ENCODE data around the gene HFE.
"Not testable (repeated sequence)": the region's sequence is repeated elsewhere in the genome, so short reads cannot be mapped to it uniquely, and the experiment has no call there.

The HFE gene

DNA sequence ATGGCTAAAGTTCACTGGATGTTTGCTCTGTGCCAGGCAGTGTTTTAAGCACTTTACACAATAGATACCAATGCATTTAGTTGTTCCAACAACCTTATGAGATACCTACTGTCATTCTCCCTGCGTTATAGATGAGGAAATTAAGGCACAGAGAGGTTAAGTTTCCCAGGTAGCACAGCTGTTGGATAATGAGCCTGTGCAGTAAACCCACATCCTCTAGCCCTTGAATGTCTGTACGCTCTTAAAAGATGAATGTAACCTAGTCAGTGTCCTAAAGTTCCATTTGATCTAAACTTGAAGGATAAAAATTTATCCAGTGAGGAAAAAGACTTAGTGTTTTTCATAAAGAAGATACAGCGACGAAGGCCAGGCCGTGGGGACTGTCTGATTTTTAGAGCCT lies 28.0 kb downstream of the HFE start:
- DNase-seq, result no peak

DNA sequence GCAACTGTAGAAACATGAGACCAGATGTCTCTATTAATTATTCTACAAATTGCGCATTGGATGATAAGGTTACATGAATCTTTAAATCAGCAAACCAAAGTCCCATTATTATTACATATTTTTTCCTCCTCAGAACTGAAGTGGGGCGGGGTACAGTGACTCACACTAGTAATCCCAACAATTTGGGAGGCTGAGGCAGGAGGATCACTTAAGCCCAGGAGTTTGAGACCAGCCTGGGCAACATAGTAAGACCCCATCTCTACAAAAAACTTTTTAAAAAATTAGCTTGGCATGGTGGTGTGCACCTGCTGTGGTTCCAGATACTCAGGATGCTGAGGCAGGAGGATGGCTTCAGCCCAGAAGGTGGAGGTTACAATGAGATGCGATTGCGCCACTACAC lies 29.0 kb downstream of the HFE start:
- no peak for DNase-seq

DNA sequence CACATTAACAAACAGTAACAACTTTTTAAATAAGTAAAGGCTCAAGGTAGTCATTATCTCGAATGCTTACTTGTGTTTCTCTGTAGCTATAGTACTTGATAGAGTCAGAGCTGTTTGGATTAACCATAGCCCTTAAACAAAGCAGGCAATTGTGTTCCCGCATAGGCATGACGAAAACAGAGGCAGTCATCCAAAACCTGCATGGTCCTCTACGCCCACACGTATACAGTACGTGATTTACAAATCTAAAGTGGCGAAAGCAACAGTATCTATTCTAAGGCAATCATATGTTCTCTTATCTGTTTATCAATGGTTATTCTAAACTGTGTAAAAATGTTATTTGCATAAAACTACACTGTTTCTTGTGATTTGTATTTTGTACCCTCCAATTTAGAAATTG lies 31.8 kb downstream of the HFE start:
- no peak for DNase-seq

DNA sequence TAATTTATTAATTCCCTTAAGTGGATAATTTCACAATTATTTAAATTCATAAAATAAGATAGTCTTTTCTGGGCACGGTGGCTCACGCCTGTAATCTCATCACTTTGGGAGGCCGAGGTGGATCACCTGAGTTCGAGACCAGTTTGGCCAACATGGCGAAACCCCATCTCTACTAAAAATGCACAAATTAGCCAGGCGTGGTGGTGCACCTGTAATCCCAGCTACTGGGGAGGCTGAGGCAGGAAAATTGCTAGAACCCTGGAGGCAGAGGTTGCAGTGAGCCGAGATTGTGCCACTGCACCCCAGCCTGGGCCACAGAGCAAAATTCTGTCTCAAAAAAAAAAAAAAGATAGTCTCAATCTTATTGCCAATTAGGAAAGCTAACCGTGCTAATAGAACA lies 32.9 kb downstream of the HFE start:
- DNase-seq, result not testable (repeated sequence)

DNA sequence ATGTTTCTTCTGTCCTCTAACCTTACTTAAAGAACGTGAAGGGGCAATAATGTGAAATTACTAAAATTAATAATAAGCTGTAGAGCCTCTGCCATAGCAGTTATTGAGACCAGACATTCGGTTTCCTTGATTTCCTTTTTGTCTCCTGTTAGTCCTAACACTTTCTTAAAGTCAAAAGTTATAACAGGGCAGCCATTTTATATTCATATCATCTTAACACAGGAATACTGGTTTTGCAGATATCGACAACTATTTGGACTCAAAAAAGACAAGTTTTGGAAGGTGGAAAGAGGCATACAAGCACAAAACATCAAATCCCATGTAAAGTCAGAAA lies 33.5 kb downstream of the HFE start:
- DNase-seq, result no peak

DNA sequence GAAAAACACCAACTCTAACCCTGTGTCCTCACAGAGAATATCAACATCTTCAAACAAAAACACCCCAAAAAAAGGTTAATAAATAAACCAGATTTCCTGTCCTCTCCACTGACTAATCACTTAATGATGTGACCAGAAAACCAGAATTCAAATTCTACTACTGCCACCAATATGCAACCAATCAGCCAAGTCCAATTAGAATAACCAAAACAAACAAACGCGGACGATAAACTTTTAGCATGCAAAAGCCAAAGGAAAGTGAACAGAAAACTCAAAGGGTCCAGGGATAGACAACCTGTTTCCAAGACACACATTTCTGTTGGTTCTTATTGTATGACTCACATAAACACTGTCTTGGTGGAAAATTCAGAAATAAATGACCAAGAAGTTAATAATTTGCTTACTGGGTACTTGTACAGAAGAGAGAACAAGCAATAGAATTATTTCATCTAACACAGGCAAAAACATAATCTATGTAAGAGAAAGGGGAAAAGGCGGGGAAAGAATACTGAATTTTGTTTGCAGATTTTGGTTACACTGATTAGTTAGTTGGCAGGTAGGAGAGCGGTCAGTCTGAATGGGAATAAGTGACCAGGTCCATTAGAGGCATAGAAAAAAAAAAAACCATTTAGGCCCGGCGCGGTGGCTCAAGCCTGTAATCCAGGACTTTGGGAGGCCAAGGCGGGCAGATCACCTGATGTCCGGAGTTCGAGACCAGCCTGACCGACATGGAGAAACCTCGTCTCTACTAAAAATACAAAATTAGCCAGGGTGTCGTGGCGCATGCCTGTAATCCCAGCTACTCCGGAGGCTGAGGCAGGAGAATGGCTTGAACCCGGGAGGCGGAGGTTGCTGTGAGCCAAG lies 34.1 kb downstream of the HFE start:
- DNase-seq, result no peak

DNA sequence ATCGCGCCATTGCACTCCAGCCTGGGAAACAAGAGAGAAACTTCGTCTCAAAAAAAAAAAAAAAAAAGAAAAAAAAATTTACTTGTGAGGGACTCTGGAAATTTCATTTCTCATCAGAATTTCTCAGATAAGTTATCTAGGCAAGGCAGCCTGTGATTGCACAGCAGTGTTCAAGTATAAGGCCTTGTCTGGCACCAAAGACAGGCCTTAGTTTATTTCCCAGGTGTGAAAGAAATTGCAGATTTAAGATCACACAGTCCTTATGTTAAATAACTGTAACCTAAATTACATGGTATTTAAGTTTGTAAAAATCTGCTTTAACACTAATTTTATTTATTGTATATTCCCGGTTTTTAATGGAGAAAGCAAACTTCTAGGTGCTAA lies 34.8 kb downstream of the HFE start:
- DNase-seq, result no peak

DNA sequence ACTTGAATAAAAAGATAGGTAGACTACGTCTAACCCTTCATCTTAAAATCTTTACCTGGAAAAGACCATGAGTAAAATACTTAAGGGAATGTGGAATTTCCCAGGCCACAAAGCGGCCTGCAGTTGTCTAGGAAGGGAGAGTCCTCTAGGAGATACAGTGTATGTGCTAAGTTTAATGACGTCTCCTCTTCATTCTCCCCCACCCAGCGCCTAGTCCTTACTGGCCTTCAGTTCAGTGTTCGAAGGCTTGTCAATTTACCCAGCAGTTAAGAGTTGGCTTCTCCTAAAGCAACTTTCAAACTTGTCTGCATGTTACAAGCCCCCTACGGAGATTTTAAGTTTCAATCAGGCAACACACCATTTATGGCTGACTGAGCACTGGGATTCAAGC lies 35.2 kb downstream of the HFE start:
- DNase-seq, result no peak

DNA sequence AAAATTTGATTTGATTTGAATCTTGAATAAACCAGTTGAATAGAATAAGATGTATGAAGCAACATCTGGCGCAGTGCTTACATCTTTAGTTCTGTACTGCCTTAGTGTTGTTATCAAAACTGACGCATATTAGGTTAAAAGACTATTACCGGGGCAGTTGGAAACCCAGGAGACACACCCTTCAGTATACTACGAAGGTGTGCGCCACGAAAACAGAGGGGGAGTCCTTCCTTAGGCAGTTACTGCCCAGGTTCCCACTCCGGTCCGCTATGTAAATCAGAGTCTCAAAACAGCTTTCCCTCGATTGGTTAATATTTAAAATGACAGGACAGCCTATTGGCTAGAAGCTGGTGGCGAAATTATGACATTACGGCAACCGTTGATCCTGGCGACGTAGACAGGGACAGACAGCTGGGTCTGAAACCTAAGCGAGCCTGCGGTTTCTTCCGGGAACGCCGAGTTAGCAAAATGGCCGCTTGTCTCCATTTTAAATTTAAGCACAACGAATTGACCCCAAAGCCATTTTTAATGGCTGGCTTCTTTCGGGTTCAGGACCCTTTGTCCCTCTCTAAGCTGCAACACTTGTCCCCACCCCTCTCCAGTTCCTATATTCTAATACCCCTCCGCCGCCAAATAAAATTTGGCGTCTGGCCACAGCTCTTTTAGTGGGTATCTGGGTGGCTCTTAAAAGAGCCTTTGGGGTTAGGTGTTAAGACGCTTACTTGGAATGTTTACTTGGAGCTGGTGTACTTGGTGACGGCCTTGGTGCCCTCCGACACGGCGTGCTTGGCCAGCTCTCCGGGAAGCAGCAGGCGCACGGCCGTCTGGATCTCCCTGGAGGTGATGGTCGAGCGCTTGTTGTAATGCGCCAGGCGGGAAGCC lies 35.8 kb downstream of the HFE start:
- DNase-seq, result peak; percentile 88 to 94

DNA sequence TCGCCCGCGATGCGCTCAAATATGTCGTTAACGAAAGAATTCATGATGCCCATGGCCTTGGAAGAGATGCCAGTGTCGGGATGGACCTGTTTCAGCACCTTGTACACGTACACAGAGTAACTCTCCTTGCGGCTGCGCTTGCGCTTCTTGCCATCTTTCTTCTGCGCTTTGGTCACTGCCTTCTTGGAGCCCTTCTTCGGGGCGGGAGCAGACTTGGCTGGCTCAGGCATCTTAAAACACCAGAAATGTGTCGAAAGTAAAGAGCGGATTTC lies 36.4 kb downstream of the HFE start:
- peak; percentile 72 to 79 for DNase-seq

DNA sequence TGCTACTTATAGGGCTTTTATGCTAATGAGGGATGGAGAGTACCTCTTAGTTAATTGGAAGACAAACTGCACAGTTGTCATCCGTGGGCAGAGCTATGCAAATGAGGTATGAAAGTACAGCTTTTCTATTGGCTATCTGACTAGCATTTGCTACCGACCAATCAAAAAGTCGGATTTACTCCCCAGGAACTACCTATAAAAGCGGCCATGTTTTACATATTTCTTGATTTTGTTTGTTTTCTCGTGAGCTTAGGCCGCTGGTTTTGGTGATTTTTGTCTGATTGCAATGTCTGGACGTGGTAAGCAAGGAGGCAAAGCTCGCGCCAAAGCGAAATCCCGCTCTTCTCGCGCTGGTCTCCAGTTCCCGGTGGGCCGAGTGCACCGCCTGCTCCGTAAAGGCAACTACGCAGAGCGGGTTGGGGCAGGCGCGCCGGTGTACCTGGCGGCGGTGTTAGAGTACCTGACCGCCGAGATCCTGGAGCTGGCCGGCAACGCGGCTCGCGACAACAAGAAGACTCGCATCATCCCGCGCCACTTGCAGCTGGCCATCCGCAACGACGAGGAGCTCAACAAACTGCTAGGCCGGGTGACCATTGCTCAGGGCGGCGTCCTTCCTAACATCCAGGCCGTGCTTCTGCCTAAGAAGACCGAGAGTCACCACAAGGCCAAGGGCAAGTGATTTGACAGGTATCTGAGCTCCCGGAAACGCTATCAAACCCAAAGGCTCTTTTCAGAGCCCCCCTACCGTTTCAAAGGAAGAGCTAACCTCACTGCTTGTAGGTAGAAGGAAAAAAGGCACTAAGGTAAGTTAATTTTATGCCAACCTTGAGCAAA lies 36.9 kb downstream of the HFE start:
- peak; percentile 66 to 75 for DNase-seq

DNA sequence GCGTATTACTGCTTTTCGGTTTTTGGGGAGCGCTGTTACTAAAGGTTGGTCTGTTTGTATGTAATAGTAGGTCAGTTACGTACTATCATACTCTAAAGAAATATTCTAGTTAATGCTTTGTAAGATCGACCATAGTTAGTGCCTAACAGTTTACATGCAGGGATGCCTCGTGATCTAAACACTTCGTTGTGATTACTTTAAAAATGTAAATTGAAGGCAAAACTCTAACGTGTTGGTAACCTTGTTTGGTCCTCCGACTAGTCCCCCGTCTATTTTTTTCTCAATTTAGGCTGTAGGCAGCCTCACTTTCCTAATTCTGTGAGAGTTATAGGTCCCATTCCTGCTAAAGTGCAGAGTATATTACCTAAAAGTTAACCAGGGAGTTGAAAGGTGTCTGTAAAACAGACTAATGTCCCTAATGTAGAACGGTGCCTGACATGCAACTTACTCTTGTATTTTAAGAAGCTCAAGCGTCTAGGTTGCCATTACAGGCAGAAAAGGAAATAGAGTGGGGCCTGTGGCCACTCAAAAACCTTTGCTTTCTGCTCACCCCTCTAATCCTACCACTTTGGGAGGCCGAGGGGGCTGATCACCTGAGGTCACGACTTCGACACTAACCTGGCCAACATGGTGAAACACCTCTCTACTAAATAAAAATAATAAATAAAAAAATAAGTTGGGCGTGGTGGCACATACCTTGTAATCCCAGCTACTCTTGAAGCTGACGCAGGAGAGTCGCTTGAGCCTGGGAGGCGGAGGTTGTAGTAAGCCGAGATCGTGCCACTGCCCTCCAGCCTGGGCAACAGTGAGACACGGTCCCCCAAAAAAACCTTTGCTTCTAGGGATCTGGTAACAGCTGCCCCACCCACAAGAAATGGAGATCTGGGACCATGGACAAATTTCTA lies 37.8 kb downstream of the HFE start:
- DNase-seq, result peak; percentile 20 to 34

DNA sequence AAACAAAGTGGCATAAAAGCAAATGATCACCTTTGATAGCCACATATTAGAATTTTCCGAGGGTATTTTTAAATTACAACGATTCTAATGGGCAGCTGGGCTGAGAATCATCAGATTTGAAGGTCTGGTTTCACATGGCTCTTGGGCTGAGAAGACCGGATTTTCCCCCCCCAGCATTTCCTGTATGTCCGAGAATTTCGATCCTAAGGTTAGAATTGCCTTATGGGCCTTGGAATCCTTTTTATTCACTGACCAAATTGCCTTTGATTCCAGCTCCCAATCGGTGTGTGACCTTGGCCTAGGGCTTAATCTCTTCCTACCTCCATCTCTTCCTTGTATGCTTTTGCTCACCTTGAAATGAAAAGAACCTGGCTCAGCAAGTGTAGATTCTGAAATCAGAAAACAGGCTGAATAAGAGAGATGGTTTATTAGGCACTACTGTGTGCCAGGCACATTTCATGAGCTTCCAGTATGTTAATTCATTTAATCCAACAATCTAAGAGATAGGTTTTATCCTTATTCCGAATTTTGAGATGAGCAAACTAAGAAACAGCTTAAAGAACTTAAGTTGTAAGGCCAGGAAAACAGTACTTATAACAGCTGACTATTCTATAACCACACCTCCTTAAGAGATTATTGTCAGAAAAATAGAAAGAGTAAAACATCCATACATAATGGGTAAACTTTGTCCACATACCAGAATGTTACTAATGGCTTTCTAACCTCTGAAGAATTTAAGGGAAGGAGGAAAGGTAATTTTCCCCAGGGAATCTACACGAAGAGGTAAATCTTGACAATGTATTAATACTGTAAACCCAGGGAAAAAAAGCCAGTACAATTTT lies 39.4 kb downstream of the HFE start:
- no peak for DNase-seq

DNA sequence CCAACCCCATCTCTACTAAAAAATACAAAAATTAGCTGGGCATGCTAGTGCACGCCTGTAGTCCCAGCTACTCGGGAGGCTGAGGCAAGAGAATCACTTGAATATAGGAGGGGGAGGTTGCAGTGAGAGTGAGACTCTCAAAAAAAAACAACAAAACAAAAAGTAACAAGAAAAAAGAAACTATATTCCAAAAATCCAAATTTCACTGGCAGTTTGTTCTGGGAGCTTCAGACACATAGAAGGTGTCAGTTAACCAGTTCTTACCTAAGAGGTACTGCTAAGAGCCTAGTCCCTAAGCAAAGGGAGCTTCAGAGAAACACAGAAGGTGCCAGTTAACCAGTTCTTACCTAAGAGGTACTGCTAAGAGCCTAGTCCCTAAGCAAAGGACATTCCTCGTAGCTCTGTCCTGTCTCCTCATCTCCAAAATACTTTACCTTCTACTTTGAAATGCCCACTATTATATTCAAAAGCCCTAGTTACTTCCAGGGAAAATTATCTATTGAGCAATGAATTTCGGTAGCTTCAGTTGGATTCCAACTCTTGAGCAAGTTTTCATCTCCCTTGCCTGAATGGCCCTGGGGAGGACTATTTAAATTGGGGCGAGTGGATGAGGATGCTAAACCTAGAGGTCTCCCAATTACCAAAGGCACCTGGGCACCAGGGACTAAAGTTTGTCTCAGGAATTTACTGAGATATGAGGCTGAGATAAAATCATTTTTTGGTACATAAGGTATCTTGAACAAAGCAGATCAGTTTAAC lies 41.0 kb downstream of the HFE start:
- DNase-seq, result no peak

DNA sequence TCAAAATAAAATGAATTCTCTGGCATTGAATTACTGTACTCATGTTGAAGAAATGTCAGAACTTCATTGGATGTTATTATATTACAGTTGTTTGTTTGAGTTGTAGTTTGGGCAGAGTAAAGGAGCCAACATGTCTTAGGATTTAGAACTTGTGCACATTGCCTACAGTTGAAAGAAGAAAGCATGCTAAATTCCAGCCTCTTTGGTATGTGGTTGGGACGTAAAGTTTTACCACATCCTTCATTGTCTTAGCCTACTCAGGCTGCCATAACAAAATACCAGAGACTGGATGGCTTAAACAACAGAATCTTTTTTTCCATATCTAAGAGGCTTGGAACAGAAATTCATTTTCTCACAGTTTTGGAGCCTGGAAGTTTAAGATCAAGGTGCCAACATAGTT lies 42.4 kb downstream of the HFE start:
- DNase-seq, result no peak

DNA sequence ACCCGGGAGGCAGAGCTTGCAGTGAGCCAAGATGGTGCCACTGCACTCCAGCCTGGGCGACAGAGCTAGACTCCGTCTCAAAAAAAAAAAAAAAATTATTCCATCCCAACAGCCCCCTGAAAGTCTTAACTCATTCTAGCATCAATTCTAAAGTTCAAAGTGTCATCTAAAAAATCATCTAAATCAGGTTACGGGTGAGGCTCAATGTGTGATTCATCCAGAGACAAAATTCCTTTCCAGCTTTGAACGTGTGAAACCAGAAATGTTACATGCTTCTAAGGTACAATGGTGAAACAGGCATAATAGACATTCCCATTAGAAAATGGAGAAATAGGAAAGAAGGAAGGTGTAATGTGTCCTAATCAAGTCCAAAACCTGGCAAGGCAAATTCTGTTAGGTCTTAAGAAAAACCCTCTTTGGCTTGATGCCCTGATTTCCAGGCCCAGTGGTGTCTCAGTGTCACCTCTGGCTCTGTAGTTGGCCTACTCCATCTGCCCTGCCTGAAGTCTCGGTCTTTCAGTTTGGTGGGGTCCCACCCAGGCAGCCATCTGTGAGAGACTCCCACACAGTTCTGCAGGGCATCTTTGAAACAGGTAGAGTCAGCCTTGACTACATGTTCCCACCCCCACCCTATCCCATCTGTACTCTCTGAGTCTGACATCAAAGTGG lies 43.5 kb downstream of the HFE start:
- no peak for DNase-seq

DNA sequence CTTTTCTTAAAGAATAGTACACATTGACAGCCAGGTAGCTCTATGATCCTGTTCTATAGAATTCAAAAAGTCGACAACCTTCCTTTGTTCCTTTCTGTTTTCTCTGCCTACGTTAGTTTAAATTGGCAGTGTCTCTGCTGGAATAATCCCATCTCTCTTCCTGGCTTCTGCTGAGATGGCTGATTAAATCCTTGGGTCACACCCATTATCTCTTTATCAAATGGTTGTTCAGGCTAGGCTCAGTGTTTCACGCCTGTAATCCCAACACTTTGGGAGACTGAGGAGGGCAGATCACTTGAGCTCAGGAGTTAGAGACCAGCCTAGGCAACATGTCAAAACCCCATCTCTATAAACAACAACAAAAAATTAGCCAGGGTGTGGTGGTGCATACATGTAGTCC lies 44.4 kb downstream of the HFE start:
- no peak for DNase-seq

DNA sequence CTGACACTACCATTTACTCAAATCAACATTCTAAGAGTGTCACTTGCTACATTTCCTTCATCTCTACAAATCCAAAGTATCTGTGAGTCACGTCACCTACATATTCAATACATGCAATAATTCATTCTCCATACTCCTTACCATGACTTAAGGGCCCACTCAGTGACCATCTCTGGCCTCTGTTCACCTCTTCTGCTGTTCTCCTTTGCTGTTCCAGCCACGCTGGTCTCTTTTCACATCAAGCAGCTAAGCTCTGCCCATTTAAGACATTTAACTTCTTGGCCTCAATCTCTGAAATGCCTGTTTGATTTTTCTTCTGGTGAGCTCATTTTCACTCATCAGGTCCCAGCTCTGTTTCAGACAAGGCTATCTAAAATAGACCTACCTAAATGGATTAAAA lies 46.5 kb downstream of the HFE start:
- DNase-seq, result no peak

DNA sequence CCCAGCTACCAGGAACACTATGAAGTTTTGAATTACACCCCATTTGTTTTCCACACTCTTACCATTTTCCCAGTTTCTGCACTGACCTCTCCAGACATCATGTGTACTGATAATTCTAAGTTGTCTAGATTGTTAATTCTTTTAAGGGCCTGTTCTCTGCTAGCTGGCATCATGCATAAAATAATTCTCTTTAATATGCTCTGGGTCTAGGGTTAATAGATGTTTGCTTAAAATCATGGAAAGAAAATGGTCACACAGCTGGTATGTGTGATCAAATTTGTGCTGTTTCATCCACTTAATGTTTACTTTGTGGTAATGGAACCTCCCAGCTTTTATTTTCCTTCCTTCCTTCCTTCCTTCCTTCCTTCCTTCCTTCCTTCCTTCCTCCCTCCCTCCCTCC lies 49.1 kb downstream of the HFE start:
- DNase-seq, result no peak

DNA sequence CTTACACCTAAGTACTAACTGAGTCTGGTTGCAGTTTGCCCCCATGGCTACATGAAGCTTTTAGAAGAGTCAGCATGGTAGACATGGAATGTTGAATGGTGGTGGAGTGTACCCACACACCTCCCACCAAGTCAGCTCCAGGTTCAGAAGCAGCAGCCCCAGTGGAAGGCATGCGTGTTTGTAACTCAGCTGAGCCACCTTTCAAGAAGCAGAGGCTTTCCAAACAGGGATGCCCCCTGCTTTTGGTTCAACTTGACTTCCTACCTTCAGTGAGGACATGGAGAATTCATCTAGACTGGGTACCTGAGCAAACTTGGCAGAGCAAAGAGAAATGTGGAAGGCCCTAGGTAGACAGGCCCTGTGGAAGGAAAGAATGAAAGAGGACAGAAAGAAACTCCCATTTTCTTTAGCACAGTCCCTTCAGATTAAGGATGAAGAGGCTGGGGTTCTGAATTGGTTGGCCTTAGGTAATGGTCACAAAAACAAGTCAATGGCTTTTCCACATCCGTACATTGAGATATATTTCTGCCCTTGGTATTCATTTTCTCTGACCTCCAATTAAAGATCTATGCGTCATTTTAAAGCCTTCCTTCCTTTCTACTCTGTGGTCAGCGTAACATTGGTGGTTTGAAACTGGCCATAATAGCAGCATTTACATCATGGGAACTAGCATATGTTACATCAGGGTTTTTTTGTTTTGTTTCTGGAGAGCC lies 53.2 kb downstream of the HFE start:
- no peak for DNase-seq

Measured in activated CD4-positive, alpha-beta T cell treated with anti-CD3 and anti-CD28 coated beads, Interleukin-2, amount 50 U/mL, for 48 hours (primary cell).